ENCODE data around the gene IQGAP2.
"Not testable (repeated sequence)": the region's sequence is repeated elsewhere in the genome, so short reads cannot be mapped to it uniquely, and the experiment has no call there.

The IQGAP2 gene, protein sequence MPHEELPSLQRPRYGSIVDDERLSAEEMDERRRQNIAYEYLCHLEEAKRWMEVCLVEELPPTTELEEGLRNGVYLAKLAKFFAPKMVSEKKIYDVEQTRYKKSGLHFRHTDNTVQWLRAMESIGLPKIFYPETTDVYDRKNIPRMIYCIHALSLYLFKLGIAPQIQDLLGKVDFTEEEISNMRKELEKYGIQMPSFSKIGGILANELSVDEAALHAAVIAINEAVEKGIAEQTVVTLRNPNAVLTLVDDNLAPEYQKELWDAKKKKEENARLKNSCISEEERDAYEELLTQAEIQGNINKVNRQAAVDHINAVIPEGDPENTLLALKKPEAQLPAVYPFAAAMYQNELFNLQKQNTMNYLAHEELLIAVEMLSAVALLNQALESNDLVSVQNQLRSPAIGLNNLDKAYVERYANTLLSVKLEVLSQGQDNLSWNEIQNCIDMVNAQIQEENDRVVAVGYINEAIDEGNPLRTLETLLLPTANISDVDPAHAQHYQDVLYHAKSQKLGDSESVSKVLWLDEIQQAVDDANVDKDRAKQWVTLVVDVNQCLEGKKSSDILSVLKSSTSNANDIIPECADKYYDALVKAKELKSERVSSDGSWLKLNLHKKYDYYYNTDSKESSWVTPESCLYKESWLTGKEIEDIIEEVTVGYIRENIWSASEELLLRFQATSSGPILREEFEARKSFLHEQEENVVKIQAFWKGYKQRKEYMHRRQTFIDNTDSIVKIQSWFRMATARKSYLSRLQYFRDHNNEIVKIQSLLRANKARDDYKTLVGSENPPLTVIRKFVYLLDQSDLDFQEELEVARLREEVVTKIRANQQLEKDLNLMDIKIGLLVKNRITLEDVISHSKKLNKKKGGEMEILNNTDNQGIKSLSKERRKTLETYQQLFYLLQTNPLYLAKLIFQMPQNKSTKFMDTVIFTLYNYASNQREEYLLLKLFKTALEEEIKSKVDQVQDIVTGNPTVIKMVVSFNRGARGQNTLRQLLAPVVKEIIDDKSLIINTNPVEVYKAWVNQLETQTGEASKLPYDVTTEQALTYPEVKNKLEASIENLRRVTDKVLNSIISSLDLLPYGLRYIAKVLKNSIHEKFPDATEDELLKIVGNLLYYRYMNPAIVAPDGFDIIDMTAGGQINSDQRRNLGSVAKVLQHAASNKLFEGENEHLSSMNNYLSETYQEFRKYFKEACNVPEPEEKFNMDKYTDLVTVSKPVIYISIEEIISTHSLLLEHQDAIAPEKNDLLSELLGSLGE (N-terminal part only)

GRCh38 chr5:76402886-76403765 lies at the start of gene IQGAP2:
Gene IQGAP2, plus strand, starts transcription at chr5:76403285. Its CDS starts 261 bp downstream, at chr5:76403546.
- peak; percentile 76 for DNase-seq (ENCODE audit: low read depth)

GRCh38 chr5:76356887-76357286 lies 46.2 kb upstream of the IQGAP2 start:
- DNase-seq (ENCODE audit: low read depth): no peak

- DNase-seq (ENCODE audit: low read depth): no peak
These were observed 39.5 kb upstream of the IQGAP2 start for GRCh38 chr5:76363352-76364225.

GRCh38 chr5:76364226-76364589 lies 38.9 kb upstream of the IQGAP2 start:
- DNase-seq (ENCODE audit: low read depth): no peak

DNA sequence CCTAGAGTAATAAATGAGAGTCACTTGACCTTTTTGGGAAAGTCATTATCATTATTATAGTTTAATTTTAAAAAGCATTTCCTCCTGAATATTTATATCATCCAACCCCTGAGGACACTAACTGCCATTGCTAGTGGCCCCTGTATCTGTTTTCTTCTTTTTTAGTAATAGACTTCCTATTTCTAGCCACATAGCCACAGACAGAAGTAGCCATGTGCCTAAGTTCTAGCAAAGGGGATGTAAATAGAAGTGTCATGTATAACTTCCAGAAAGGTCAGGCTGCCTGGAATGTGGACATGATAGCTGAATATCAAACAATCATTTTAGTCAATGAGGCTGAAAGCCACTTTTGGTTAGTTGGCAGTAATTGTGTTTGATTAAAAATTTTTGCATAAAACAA lies 37.5 kb upstream of the IQGAP2 start:
- no peak for DNase-seq (ENCODE audit: low read depth)

- no peak for DNase-seq (ENCODE audit: low read depth)
These were observed 36.5 kb upstream of the IQGAP2 start for GRCh38 chr5:76366596-76366995.

- no peak for DNase-seq (ENCODE audit: low read depth)
These were observed 35.3 kb upstream of the IQGAP2 start for GRCh38 chr5:76367623-76368371.

GRCh38 chr5:76368941-76369340 lies 34.1 kb upstream of the IQGAP2 start:
- DNase-seq (ENCODE audit: low read depth): no peak

DNA sequence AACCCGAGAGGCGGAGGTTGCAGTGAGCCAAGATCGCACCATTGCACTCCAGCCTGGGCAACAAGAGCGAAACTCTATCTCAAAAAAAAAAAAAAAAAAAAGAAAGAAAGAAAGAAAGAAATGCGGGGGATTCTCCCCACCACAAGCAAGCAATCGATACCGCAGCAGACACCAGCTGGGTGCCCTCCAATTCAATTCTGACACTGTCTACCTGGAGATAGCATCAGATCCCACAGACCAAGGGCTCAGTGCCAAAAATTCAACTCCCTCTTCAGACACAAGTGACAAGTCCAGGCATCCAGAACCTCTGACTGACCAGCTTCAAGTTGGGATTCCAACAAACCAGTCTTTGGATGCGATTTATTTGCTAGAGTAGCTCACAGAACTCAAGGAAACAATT lies 33.4 kb upstream of the IQGAP2 start:
- DNase-seq (ENCODE audit: low read depth): not testable (repeated sequence)

- no peak for DNase-seq (ENCODE audit: low read depth)
These were observed 31.1 kb upstream of the IQGAP2 start for GRCh38 chr5:76371960-76372322.

- no peak for DNase-seq (ENCODE audit: low read depth)
These were observed 30.6 kb upstream of the IQGAP2 start for GRCh38 chr5:76372323-76373054.

DNA sequence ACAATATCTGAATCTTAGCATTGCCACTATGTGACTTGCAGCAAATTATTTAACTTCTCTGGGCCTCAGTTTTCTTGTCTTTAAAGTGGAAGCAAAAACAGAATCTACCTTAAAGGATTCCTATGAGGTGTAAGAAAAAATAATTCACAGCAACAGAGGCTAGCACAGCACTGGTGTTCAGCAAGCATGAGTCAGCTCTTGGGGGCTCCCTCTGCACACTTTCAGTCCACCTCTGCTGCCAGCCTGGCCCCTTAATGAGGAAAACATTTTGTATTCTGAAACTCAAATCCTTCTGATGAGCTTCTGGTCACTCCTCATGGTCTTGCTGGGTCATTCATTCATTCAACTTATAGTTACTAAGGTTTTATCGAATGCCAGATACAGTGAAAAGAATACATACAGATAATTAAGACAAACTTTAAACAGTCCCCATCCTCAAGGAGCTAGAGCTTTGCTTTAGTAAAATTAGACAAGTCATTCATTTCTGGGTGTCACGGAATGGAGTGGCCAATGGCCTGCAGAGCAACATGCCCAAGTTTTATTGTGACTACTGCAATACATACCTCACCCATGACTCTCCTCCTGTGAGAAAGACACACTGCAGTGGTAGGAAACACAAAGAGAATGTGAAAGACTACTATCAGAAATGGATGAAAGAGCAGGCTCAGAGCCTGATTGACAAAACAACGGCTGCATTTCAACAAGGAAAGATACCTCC lies 26.8 kb upstream of the IQGAP2 start:
- no peak for DNase-seq (ENCODE audit: low read depth)

DNA sequence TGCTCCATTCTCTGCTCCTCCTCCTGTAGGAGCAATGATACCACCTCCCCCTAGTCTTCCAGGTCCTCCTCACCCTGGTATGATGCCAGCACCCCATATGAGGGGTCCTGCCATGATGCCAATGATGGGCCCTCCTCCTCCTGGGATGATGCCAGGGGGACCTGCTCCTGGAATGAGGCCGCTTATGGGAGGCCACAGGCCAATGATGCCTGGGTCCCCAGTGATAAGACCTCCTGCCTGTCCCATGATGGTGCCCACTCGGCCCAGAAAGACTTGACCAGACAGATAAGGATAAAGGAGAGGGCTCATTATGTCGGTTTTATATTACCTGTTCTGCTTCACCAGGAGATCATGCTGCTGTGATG lies 26.2 kb upstream of the IQGAP2 start:
- no peak for DNase-seq (ENCODE audit: low read depth)

GRCh38 chr5:76378355-76378754 lies 24.7 kb upstream of the IQGAP2 start:
- no peak for DNase-seq (ENCODE audit: low read depth)

DNA sequence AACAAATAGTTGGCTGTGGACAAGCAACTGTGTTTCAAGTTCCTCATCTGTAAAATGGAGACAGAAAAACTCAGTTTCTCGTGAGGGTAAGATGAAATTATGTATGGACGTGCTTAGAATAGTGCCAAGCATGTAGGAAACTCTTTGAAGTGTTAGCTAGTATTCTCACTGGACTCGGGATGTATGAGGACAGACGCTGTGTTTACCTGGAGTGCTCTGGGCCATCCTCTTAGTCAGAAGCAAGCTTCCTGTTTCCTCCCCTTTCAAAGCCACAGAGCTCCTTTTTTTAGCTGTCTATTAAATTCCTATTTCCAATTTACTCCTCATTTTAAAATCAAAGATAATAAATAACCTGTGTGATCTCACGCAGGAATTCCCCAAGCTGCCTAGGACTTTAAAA lies 23.8 kb upstream of the IQGAP2 start:
- DNase-seq (ENCODE audit: low read depth): no peak

DNA sequence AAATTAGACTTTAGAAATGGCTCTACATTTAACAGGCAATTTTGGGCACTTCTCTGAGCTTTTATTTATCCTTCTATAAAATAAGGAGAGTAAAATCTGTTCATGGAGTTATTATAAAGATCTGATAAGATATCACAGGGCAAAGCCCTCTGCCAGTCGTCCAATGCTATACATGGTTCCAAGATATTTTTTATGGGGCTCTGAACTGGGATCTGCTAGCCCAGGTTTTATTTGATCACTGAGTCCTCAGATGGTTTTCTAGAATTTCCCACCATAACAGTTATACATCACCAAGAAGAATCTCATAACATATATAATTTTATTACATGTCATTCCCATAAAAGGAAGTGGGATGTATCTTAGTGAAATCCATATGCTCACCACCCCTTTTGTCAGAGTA lies 23.2 kb upstream of the IQGAP2 start:
- no peak for DNase-seq (ENCODE audit: low read depth)

DNA sequence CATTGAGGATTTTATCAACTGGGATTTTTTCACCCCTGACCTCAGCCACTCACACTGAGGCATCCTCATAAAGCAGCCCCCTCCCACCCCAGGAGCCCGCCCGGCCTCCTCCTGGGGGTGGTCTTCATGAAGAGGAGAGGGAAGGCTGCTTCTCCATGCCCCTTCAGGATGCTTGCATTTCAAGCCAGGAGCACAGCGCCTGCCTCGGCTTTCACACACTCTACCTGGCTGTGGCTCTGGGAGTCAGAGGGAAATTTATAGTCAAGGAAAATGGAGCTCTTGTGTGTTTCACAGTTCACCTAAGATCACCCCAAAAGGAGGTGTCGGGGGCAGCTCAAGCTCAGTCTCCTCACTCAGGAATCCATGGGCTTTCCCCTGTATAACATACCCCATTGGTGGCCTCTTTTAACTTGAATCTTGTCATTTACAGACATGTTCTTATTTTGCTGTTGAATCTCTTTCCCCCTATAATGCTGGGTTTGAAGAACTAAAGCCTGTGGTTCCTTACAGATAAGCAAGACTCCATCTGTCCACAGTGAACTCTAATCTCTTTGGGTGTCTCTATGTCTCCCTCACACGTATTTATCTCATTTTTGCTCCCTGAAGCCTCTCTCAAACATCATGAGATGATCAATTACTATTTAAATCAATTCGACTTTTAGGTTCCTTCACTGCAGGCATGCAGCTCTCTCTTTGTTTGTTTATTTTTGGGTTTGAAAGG lies 22.6 kb upstream of the IQGAP2 start:
- DNase-seq (ENCODE audit: low read depth): no peak

All from activated T-helper 9 cell treated with anti-CD3 and anti-CD28 coated beads, Interleukin-2, amount 50 U/mL, for 16 hours (primary cell).